Hair follicle dermal papilla cell (primary cell): ENCODE data around the gene ZNF335. TPM values are rescaled to one million over a fixed set of nuclear protein-coding genes. Genes with fewer than 3 reads are reported as not detected.

Experiments
- total RNA-seq: library from RNA; depleted of rRNA; stranded (reverse); fragments of >200 nt; gene quantifications from 2 replicates; pipeline ENCODE4 v1.2.3, GENCODE V29; 2012

Gene ZNF335, protein sequence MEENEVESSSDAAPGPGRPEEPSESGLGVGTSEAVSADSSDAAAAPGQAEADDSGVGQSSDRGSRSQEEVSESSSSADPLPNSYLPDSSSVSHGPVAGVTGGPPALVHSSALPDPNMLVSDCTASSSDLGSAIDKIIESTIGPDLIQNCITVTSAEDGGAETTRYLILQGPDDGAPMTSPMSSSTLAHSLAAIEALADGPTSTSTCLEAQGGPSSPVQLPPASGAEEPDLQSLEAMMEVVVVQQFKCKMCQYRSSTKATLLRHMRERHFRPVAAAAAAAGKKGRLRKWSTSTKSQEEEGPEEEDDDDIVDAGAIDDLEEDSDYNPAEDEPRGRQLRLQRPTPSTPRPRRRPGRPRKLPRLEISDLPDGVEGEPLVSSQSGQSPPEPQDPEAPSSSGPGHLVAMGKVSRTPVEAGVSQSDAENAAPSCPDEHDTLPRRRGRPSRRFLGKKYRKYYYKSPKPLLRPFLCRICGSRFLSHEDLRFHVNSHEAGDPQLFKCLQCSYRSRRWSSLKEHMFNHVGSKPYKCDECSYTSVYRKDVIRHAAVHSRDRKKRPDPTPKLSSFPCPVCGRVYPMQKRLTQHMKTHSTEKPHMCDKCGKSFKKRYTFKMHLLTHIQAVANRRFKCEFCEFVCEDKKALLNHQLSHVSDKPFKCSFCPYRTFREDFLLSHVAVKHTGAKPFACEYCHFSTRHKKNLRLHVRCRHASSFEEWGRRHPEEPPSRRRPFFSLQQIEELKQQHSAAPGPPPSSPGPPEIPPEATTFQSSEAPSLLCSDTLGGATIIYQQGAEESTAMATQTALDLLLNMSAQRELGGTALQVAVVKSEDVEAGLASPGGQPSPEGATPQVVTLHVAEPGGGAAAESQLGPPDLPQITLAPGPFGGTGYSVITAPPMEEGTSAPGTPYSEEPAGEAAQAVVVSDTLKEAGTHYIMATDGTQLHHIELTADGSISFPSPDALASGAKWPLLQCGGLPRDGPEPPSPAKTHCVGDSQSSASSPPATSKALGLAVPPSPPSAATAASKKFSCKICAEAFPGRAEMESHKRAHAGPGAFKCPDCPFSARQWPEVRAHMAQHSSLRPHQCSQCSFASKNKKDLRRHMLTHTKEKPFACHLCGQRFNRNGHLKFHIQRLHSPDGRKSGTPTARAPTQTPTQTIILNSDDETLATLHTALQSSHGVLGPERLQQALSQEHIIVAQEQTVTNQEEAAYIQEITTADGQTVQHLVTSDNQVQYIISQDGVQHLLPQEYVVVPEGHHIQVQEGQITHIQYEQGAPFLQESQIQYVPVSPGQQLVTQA (N-terminal part only)
- total RNA-seq = 27.7 and 34.7 TPM in 2 replicates

DNA sequence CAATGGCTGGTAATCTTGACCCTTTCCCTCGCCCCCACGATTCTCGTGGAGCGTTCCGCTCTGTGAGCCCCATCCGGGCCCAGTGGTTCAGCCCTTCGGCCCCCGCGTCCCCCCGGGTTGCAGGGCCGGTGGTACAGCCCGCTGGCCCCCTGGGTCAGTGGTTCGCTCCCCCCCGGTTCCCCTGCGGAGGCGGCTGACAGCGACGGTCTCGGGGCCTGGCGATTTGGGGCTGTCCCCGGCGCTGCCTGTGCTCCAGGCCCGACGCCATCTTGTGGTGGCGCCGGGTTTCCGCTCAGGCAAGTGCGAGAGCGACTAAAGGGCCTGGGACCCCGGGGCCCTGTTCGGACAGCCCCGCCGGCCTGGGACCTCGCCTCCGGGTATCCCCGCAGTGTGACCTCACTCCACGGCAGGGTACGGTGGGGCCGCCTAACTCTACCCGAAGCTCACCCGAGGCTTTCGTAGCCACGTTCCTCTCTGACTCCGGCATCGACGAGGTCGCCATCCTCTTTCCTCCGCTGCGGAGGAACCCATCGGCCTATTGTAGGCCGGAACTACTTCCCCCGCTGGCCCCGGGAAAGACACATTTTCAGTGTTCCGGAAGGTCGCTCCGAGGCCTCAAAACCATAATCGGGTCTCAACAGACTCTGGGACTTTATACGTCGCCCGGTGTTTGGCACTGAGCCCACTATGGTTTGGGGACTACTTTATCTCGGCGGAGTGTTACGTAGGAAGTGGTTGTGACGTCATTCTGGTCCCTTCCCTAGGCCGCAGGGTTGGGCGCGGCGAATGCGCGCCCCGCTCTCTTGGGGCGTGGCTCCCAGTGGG lies at the start of gene ZNF335:
Gene ZNF335, minus strand, starts transcription at position 529 of the 825 bp plus-strand sequence. CDS start 793 bp downstream, outside the sequence.

GRCh38 chr20:45934586-45935415 lies 37.2 kb downstream of the ZNF335 start, which contains the start of gene PCIF1:
TSS of gene PCIF1 (plus strand) at chr20:45934683. CDS start at chr20:45939000, 4,317 bp downstream.

GRCh38 chr20:45911486-45912343 lies 60.3 kb downstream of the ZNF335 start, which contains the start of gene PLTP:
TSS of gene PLTP (minus strand) at chr20:45912155. CDS start at chr20:45911452, 703 bp downstream.

Other genes with a start within 250 kb of the ZNF335 start
- not detected in 2 replicates for gene SPINT4, start 249.9 kb downstream of the ZNF335 start, total RNA-seq
- gene WFDC3, start 180.3 kb downstream of the ZNF335 start, total RNA-seq = 0.61 TPM in 1 of 2 replicates, not detected in the other
- gene DNTTIP1, start 180.2 kb downstream of the ZNF335 start, total RNA-seq = 5.5 and 13.8 TPM in 2 replicates
- 2.3 and 4.5 TPM in 2 replicates for gene UBE2C, start 159.6 kb downstream of the ZNF335 start, total RNA-seq
- not detected in 2 replicates for gene TNNC2, start 144.9 kb downstream of the ZNF335 start, total RNA-seq
- 75.3 and 91.8 TPM in 2 replicates for gene SNX21, start 138.4 kb downstream of the ZNF335 start, total RNA-seq
- gene ACOT8, start 114.8 kb downstream of the ZNF335 start, total RNA-seq = 27.6 and 32.8 TPM in 2 replicates
- 4.7 and 5.5 TPM in 2 replicates for gene ZSWIM3, start 114.6 kb downstream of the ZNF335 start, total RNA-seq
- 12.0 and 13.5 TPM in 2 replicates for gene ZSWIM1, start 91.0 kb downstream of the ZNF335 start, total RNA-seq
- gene SPATA25, start 84.6 kb downstream of the ZNF335 start, total RNA-seq = 0.97 and 1.8 TPM in 2 replicates
- 3.9 and 4.1 TPM in 2 replicates for gene NEURL2, start 81.0 kb downstream of the ZNF335 start, total RNA-seq
- gene CTSA, start 80.9 kb downstream of the ZNF335 start, total RNA-seq = 102 and 119 TPM in 2 replicates
- gene PLTP, start 60.0 kb downstream of the ZNF335 start, total RNA-seq = 21.7 and 23.0 TPM in 2 replicates
- 19.3 and 20.6 TPM in 2 replicates for gene PCIF1, start 37.5 kb downstream of the ZNF335 start, total RNA-seq
- gene MMP9, start 36.7 kb upstream of the ZNF335 start, total RNA-seq = 0.16 TPM in 1 of 2 replicates, not detected in the other
- gene SLC12A5, start 57.0 kb upstream of the ZNF335 start, total RNA-seq = not detected in 2 replicates
- gene NCOA5, start 117.8 kb upstream of the ZNF335 start, total RNA-seq = 21.1 and 27.7 TPM in 2 replicates
- 9.1 and 10.5 TPM in 2 replicates for gene CD40, start 146.1 kb upstream of the ZNF335 start, total RNA-seq